Measurements from ENCODE around the gene KIAA1671.

DNA sequence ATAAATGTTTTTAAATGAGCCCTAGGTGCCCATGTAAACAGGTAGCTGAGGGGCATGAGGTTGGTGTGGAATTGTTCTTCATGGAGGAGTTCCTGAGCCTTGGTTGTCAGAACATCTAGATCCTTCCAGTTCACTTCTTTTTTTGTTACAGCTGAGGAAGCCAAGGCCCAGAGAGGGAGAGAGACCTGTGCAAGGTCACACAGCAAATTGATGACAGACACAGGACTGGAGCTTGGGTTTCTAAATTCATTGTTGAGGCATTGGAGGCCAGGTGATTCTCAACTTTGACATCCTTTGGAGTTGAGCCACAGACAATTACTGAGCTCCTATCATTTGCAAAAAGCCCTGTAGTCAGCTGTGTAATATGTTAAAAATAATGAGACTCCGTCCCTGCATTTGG, 174.0 kb downstream of the KIAA1671 start:
- TF ChIP-seq, protein P1, sequence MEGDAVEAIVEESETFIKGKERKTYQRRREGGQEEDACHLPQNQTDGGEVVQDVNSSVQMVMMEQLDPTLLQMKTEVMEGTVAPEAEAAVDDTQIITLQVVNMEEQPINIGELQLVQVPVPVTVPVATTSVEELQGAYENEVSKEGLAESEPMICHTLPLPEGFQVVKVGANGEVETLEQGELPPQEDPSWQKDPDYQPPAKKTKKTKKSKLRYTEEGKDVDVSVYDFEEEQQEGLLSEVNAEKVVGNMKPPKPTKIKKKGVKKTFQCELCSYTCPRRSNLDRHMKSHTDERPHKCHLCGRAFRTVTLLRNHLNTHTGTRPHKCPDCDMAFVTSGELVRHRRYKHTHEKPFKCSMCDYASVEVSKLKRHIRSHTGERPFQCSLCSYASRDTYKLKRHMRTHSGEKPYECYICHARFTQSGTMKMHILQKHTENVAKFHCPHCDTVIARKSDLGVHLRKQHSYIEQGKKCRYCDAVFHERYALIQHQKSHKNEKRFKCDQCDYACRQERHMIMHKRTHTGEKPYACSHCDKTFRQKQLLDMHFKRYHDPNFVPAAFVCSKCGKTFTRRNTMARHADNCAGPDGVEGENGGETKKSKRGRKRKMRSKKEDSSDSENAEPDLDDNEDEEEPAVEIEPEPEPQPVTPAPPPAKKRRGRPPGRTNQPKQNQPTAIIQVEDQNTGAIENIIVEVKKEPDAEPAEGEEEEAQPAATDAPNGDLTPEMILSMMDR (IDR thresholded peaks at IDR 0.05), result no peak
- TF ChIP-seq POLR2AphosphoS5 (IDR thresholded peaks at IDR 0.05), result no peak

All from transverse colon (tissue), 4 donors.